Neural progenitor cell (in vitro differentiated cells): ENCODE results near the gene PRKCE. TPM values are rescaled to one million over a fixed set of nuclear protein-coding genes. Genes with fewer than 3 reads are reported as not detected.

Experiments used
- DNase-seq: peaks from one replicate; pipeline ENCODE4 v3.0.0-alpha.2; 2016; ENCODE audit warnings: low spot score
- H2AFZ ChIP-seq: fragments of 200-600 bp; sonication (generic); replicated peaks from 2 replicates; pipeline ENCODE4 v1.6.1; 2016; ENCODE audit warnings: antibody characterized with exemption
- H3F3A ChIP-seq: fragments of 200-600 bp; sonication (generic); 2 replicates; pipeline ENCODE4 v1.6.1; 2016; ENCODE audit warnings: antibody characterized with exemption, low read depth
- H3K27ac ChIP-seq: fragments of 200-600 bp; sonication (generic); 2 replicates; pipeline ENCODE4 v1.5.1; 2016; ENCODE audit warnings: mild to moderate bottlenecking
- H3K27me3 ChIP-seq: fragments of 200-600 bp; sonication (generic); 2 replicates; pipeline ENCODE4 v1.6.1; 2016; ENCODE audit warnings: mild to moderate bottlenecking, moderate library complexity
- H3K36me3 ChIP-seq: fragments of 200-600 bp; sonication (generic); 2 replicates; pipeline ENCODE4 v1.5.1; 2016
- H3K4me1 ChIP-seq: fragments of 200-600 bp; sonication (generic); 2 replicates; pipeline ENCODE4 v1.6.1; 2016; ENCODE audit warnings: mixed run types
- H3K4me2 ChIP-seq: fragments of 200-600 bp; sonication (generic); 2 replicates; pipeline ENCODE4 v1.6.1; 2016
- H3K4me3 ChIP-seq: fragments of 200-600 bp; sonication (generic); 2 replicates; pipeline ENCODE4 v1.5.1; 2016
- H3K79me2 ChIP-seq: fragments of 200-600 bp; sonication (generic); 2 replicates; pipeline ENCODE4 v1.6.1; 2016; ENCODE audit warnings: low read depth
- H3K9ac ChIP-seq: fragments of 200-600 bp; sonication (generic); 2 replicates; pipeline ENCODE4 v1.6.1; 2016
- H3K9me3 ChIP-seq: fragments of 200-600 bp; sonication (generic); 2 replicates; pipeline ENCODE4 v1.5.1; 2016; ENCODE audit warnings: low read depth
- H4K20me1 ChIP-seq: fragments of 200-600 bp; sonication (generic); 2 replicates; pipeline ENCODE4 v1.6.1; 2016; ENCODE audit warnings: low read depth
- H3K27ac Mint-ChIP-seq: 3 replicates; pipeline ENCODE4 v1.8.0; 2021; ENCODE audit warnings: mixed read lengths
- H3K27me3 Mint-ChIP-seq: 2 replicates; pipeline ENCODE4 v1.8.0; 2022; ENCODE audit warnings: low read depth, mild to moderate bottlenecking, inconsistent platforms, moderate library complexity, mixed read lengths; ENCODE audit not compliant: insufficient read depth
- H3K36me3 Mint-ChIP-seq: 3 replicates; pipeline ENCODE4 v1.8.0; 2021; ENCODE audit warnings: mixed read lengths
- H3K4me1 Mint-ChIP-seq: 3 replicates; pipeline ENCODE4 v1.8.0; 2021; ENCODE audit warnings: mixed read lengths
- H3K4me3 Mint-ChIP-seq: 3 replicates; pipeline ENCODE4 v1.8.0; 2021; ENCODE audit warnings: mild to moderate bottlenecking, moderate library complexity, mixed read lengths
- H3K9me3 Mint-ChIP-seq: 3 replicates; pipeline ENCODE4 v1.8.0; 2020; ENCODE audit warnings: mixed read lengths
- CTCF ChIP-seq: fragments of 200-600 bp; sonication (generic); IDR thresholded peaks from 2 replicates; pipeline ENCODE4 v1.5.1; 2017; ENCODE audit warnings: antibody characterized with exemption, mild to moderate bottlenecking
- EZH2 ChIP-seq: fragments of 200-600 bp; sonication (generic); IDR thresholded peaks from 2 replicates; pipeline ENCODE4 v1.6.1; 2017; ENCODE audit warnings: antibody characterized with exemption, mild to moderate bottlenecking, moderate library complexity
- EZH2phosphoT487 ChIP-seq: fragments of 200-600 bp; sonication (generic); IDR thresholded peaks from 2 replicates; pipeline ENCODE4 v1.6.1; 2017; ENCODE audit warnings: antibody characterized with exemption
- total RNA-seq: library from RNA; depleted of rRNA; stranded (reverse); fragments of >200 nt; gene quantifications from 2 replicates; pipeline ENCODE4 v1.2.3, GENCODE V29; 2015; ENCODE audit warnings: low replicate concordance

Gene PRKCE
- total RNA-seq, 1 donor from 2014 or later: 4.1 TPM

- H3K79me2 ChIP-seq: no peaks in the 10 kb centered on the region
- TF ChIP-seq EZH2phosphoT487: no peak
- no peak for TF ChIP-seq EZH2
- no peak for TF ChIP-seq CTCF
- H3K27me3 Mint-ChIP-seq: no peaks in the 10 kb centered on the region
- H3K4me3 ChIP-seq: no peak overlapping the region
- H3K9me3 Mint-ChIP-seq: no peaks in the 10 kb centered on the region
- no peak overlapping the region for H3K27ac Mint-ChIP-seq
- no peaks in the 10 kb centered on the region for H3K27me3 ChIP-seq
- H3K4me1 ChIP-seq: peaks cover 5% of the 10 kb centered on the region
- no peaks in the 10 kb centered on the region for H3K9me3 ChIP-seq
- H3K4me3 Mint-ChIP-seq: no peak overlapping the region
- H3K36me3 ChIP-seq: no peaks in the 10 kb centered on the region
- no peak for DNase-seq
- no peak overlapping the region for H2AFZ ChIP-seq
- no peak overlapping the region for H3K4me2 ChIP-seq
- no peak overlapping the region for H3K9ac ChIP-seq
- H3K27ac ChIP-seq: no peak overlapping the region
- peaks cover 10% of the 10 kb centered on the region for H3K4me1 Mint-ChIP-seq
- H3K36me3 Mint-ChIP-seq: no peaks in the 10 kb centered on the region
- no peaks in the 10 kb centered on the region for H3F3A ChIP-seq
- no peaks in the 10 kb centered on the region for H4K20me1 ChIP-seq
Measured at GRCh38 chr2:45963816-45964215, 312.3 kb downstream of the PRKCE start.

- Mint-ChIP-seq H3K36me3 (no peaks in the 10 kb centered on the region), H3K4me1 (peaks cover 5% of the 10 kb centered on the region), H3K9me3 (no peaks in the 10 kb centered on the region), H3K27me3 (no peaks in the 10 kb centered on the region), H3K4me3 (no peak overlapping the region), H3K27ac (no peak overlapping the region)
- TF ChIP-seq CTCF (no peak), EZH2phosphoT487 (no peak), EZH2 (no peak)
- no peak overlapping the region for H3K4me2 ChIP-seq
- no peaks in the 10 kb centered on the region for H3K27me3 ChIP-seq
- H3K4me3 ChIP-seq: no peak overlapping the region
- no peak overlapping the region for H2AFZ ChIP-seq
- H3K36me3 ChIP-seq: no peaks in the 10 kb centered on the region
- H3K9me3 ChIP-seq: no peaks in the 10 kb centered on the region
- no peaks in the 10 kb centered on the region for H3F3A ChIP-seq
- H3K4me1 ChIP-seq: peaks cover 5% of the 10 kb centered on the region
- H4K20me1 ChIP-seq: no peaks in the 10 kb centered on the region
- DNase-seq: no peak
- H3K79me2 ChIP-seq: no peaks in the 10 kb centered on the region
- H3K9ac ChIP-seq: no peak overlapping the region
- H3K27ac ChIP-seq: no peak overlapping the region
Measured at GRCh38 chr2:45964223-45964841, 312.9 kb downstream of the PRKCE start.

- Mint-ChIP-seq H3K4me1 (no peaks in the 10 kb centered on the region), H3K9me3 (no peaks in the 10 kb centered on the region)
- H3K9ac ChIP-seq: no peak overlapping the region
Measured at GRCh38 chr2:45964906-45965305, 313.4 kb downstream of the PRKCE start.

More at GRCh38 chr2:45964906-45965305, 313.4 kb downstream of the PRKCE start:
- Histone ChIP-seq H3K36me3 (no peaks in the 10 kb centered on the region), H3K4me2 (no peak overlapping the region), H3K27me3 (no peaks in the 10 kb centered on the region), H3K27ac (no peak overlapping the region), H3K4me3 (no peak overlapping the region), H2AFZ (no peak overlapping the region), H4K20me1 (no peaks in the 10 kb centered on the region), H3K9me3 (no peaks in the 10 kb centered on the region), H3K79me2 (no peaks in the 10 kb centered on the region), H3K4me1 (peaks cover 5% of the 10 kb centered on the region), H3F3A (no peaks in the 10 kb centered on the region)
- H3K4me3 Mint-ChIP-seq: no peak overlapping the region
- no peak for DNase-seq
- no peaks in the 10 kb centered on the region for H3K36me3 Mint-ChIP-seq
- TF ChIP-seq EZH2phosphoT487: no peak
- TF ChIP-seq EZH2: no peak
- no peak for TF ChIP-seq CTCF
- no peak overlapping the region for H3K27ac Mint-ChIP-seq
- no peaks in the 10 kb centered on the region for H3K27me3 Mint-ChIP-seq
